DND-41 (cell line): ENCODE results near the gene PLA2G15.

Source experiments
- CTCF ChIP-seq: IDR thresholded peaks from 2 replicates; pipeline ENCODE4 v1.5.1; 2012; ENCODE audit warnings: borderline replicate concordance, low read length, moderate library complexity, mild to moderate bottlenecking; ENCODE audit not compliant: poor library complexity, severe bottlenecking; ENCODE audit errors: extremely low read depth
- EZH2 ChIP-seq: IDR thresholded peaks from 3 replicates; pipeline ENCODE4 v1.6.1; 2012; ENCODE audit warnings: borderline replicate concordance, low read depth, mild to moderate bottlenecking, moderate library complexity, low read length, inconsistent platforms; ENCODE audit not compliant: severe bottlenecking

- TF ChIP-seq CTCF (no peak), EZH2 (no peak)
Measured at GRCh38 chr16:68279726-68280558, 34.8 kb downstream of the PLA2G15 start.
